H9 (cell line): ENCODE results near the gene ADAMTSL2. TPM values are rescaled to one million over a fixed set of nuclear protein-coding genes. Genes with fewer than 3 reads are reported as not detected.

Source experiments
- DNase-seq: peaks from one replicate; pipeline ENCODE4 v3.0.0-alpha.2; 2017
- H2AFZ ChIP-seq: one replicate; pipeline ENCODE4 v1.6.1; 2013; ENCODE audit warnings: mild to moderate bottlenecking, low read length, control low read depth, moderate library complexity
- H2AK5ac ChIP-seq: 2 replicates; pipeline ENCODE4 v1.6.1; 2013; ENCODE audit warnings: low read length, control low read depth, mixed read lengths; ENCODE audit not compliant: insufficient read length
- H2BK120ac ChIP-seq: one replicate; pipeline ENCODE4 v1.6.1; 2013; ENCODE audit warnings: low read depth, mild to moderate bottlenecking, low read length, control low read depth, inconsistent platforms; ENCODE audit not compliant: poor library complexity, severe bottlenecking
- H2BK12ac ChIP-seq: 2 replicates; pipeline ENCODE4 v1.6.1; 2013; ENCODE audit warnings: low read length, control low read depth, mixed read lengths, low read depth; ENCODE audit not compliant: insufficient read length
- H2BK15ac ChIP-seq: 2 replicates; pipeline ENCODE4 v1.6.1; 2013; ENCODE audit warnings: low read depth, low read length, control low read depth
- H2BK20ac ChIP-seq: one replicate; pipeline ENCODE4 v1.6.1; 2013; ENCODE audit warnings: low read depth, mild to moderate bottlenecking, low read length, control low read depth, inconsistent platforms; ENCODE audit not compliant: poor library complexity, severe bottlenecking
- H2BK5ac ChIP-seq: 2 replicates; pipeline ENCODE4 v1.6.1; 2013; ENCODE audit warnings: low read length, control low read depth, mixed read lengths; ENCODE audit not compliant: insufficient read length
- H3K14ac ChIP-seq: 2 replicates; pipeline ENCODE4 v1.6.1; 2013; ENCODE audit warnings: low read length, control low read depth; ENCODE audit not compliant: insufficient read depth
- H3K18ac ChIP-seq: 2 replicates; pipeline ENCODE4 v1.6.1; 2013; ENCODE audit warnings: low read depth, mild to moderate bottlenecking, mixed read lengths, low read length, control low read depth; ENCODE audit not compliant: insufficient read length
- H3K23ac ChIP-seq: 2 replicates; pipeline ENCODE4 v1.6.1; 2013; ENCODE audit warnings: low read length, control low read depth, mixed read lengths, low read depth; ENCODE audit not compliant: insufficient read length
- H3K23me2 ChIP-seq: 2 replicates; pipeline ENCODE4 v1.6.1; 2013; ENCODE audit warnings: low read depth, mild to moderate bottlenecking, mixed read lengths, low read length, control low read depth; ENCODE audit not compliant: insufficient read length, poor library complexity, severe bottlenecking
- H3K27ac ChIP-seq: 2 replicates; pipeline ENCODE4 v1.5.1; 2013; ENCODE audit warnings: low read length, control low read depth, mixed read lengths, low read depth; ENCODE audit not compliant: insufficient read length
- H3K27me3 ChIP-seq: 2 replicates; pipeline ENCODE4 v1.6.1; 2013; ENCODE audit warnings: low read length, control low read depth, inconsistent platforms; ENCODE audit not compliant: insufficient read depth
- H3K4ac ChIP-seq: 2 replicates; pipeline ENCODE4 v1.6.1; 2013; ENCODE audit warnings: low read depth, mild to moderate bottlenecking, control low read depth, inconsistent platforms, low read length, moderate library complexity
- H3K4me1 ChIP-seq: 2 replicates; pipeline ENCODE4 v1.6.1; 2013; ENCODE audit warnings: low read length, control low read depth, inconsistent platforms; ENCODE audit not compliant: insufficient read depth
- H3K4me2 ChIP-seq: 2 replicates; pipeline ENCODE4 v1.6.1; 2013; ENCODE audit warnings: low read length, control low read depth, mixed read lengths; ENCODE audit not compliant: insufficient read length, insufficient read depth
- H3K56ac ChIP-seq: 2 replicates; pipeline ENCODE4 v1.6.1; 2013; ENCODE audit warnings: low read depth, mild to moderate bottlenecking, mixed read lengths, low read length, control low read depth; ENCODE audit not compliant: insufficient read length
- H3K79me1 ChIP-seq: 2 replicates; pipeline ENCODE4 v1.6.1; 2013; ENCODE audit warnings: low read depth, mild to moderate bottlenecking, moderate library complexity, low read length, control low read depth, inconsistent platforms; ENCODE audit not compliant: insufficient read depth, poor library complexity, severe bottlenecking
- H3K79me2 ChIP-seq: 2 replicates; pipeline ENCODE4 v1.6.1; 2013; ENCODE audit warnings: low read length, control low read depth, inconsistent platforms; ENCODE audit not compliant: insufficient read depth
- H3K9ac ChIP-seq: 2 replicates; pipeline ENCODE4 v1.6.1; 2013; ENCODE audit warnings: low read length, control low read depth, mixed read lengths; ENCODE audit not compliant: insufficient read length; ENCODE audit errors: extremely low read depth
- H3K9me3 ChIP-seq: one replicate; pipeline ENCODE4 v1.6.1; 2013; ENCODE audit warnings: low read depth, low read length, inconsistent platforms; ENCODE audit not compliant: control insufficient read depth
- H3T11ph ChIP-seq: one replicate; pipeline ENCODE4 v1.6.1; 2013; ENCODE audit warnings: mild to moderate bottlenecking, low read length, control low read depth, inconsistent platforms
- H4K20me1 ChIP-seq: one replicate; pipeline ENCODE4 v1.6.1; 2013; ENCODE audit not compliant: control insufficient read depth, insufficient read length, insufficient read depth
- H4K5ac ChIP-seq: 2 replicates; pipeline ENCODE4 v1.6.1; 2013; ENCODE audit warnings: low read depth, mild to moderate bottlenecking, mixed read lengths, low read length, control low read depth; ENCODE audit not compliant: insufficient read length
- H4K8ac ChIP-seq: replicated peaks from 2 replicates; pipeline ENCODE4 v1.6.1; 2013; ENCODE audit warnings: low read length, control low read depth, mixed read lengths, low read depth; ENCODE audit not compliant: insufficient read length
- H4K91ac ChIP-seq: 2 replicates; pipeline ENCODE4 v1.6.1; 2013; ENCODE audit warnings: low read depth, mild to moderate bottlenecking, moderate library complexity, mixed read lengths, low read length, control low read depth; ENCODE audit not compliant: insufficient read length
- H3K27ac Mint-ChIP-seq, 3 experiments: 2 replicates in 2 of 3; 3 replicates in 1 of 3; pipeline ENCODE4 v1.8.0; 2020 to 2021; ENCODE audit warnings: mixed read lengths in 3 of 3, mild to moderate bottlenecking in 1 of 3, moderate library complexity in 1 of 3
- H3K27me3 Mint-ChIP-seq: 2 replicates; pipeline ENCODE4 v1.8.0; 2021; ENCODE audit warnings: low read depth, mild to moderate bottlenecking, moderate library complexity, mixed read lengths
- H3K36me3 Mint-ChIP-seq, 3 experiments: 2 replicates in 2 of 3; 3 replicates in 1 of 3; pipeline ENCODE4 v1.8.0; 2020 to 2021; ENCODE audit warnings: low read depth in 3 of 3, mixed read lengths in 3 of 3; ENCODE audit not compliant: insufficient read depth in 1 of 3
- H3K4me1 Mint-ChIP-seq, 2 experiments: 2 replicates each; pipeline ENCODE4 v1.8.0; 2020; ENCODE audit warnings: mixed read lengths in 2 of 2
- H3K4me3 Mint-ChIP-seq, 2 experiments: 2 replicates in 1 of 2; 3 replicates in 1 of 2; pipeline ENCODE4 v1.8.0; 2020 to 2021; ENCODE audit warnings: mild to moderate bottlenecking in 2 of 2, mixed read lengths in 2 of 2, moderate library complexity in 1 of 2
- H3K9me3 Mint-ChIP-seq, 2 experiments: 2 replicates in 1 of 2; 3 replicates in 1 of 2; pipeline ENCODE4 v1.8.0; 2020; ENCODE audit warnings: mild to moderate bottlenecking in 2 of 2, mixed read lengths in 2 of 2, moderate library complexity in 1 of 2
- CTCF ChIP-seq: fragments of 200-600 bp; sonication (generic); conservative IDR thresholded peaks from 3 replicates; pipeline ENCODE4 v1.8.0; 2021; ENCODE audit warnings: antibody characterized with exemption, mild to moderate bottlenecking
- WGBS: extraction: QIAGEN DNeasy Blood & Tissue Kit; methylation state at CpG from one replicate; pipeline ENCODE4 v1.1.7; 2013; ENCODE audit warnings: missing lambda C conversion rate, low lambda C conversion rate, mixed read lengths; ENCODE audit not compliant: insufficient read length; ENCODE audit errors: extremely low coverage; 5-methylcytosine and 5-hydroxymethylcytosine counted together
- total RNA-seq: library from RNA; stranded (reverse); gene quantifications from 2 replicates; pipeline ENCODE4 v1.2.1, GENCODE V29; 2021

Gene ADAMTSL2
- total RNA-seq, 1 experiment from 2014 or later: 0.61 TPM

- H3K36me3 Mint-ChIP-seq: no peaks in the 10 kb centered on the region
- H3K27me3 Mint-ChIP-seq: peaks cover 15% of the 10 kb centered on the region
- Histone ChIP-seq H2AK5ac (no peak overlapping the region), H2BK20ac (no peak overlapping the region), H4K8ac (no peak overlapping the region), H3K4me1 (peaks cover 2% of the 10 kb centered on the region; the same call in 1 of the 2 replicates), H3K27me3 (no peaks in the 10 kb centered on the region), H3K23ac (no peak overlapping the region), H3K9me3 (no peaks in the 10 kb centered on the region), H3K56ac (no peak overlapping the region), H3K18ac (no peak overlapping the region), H3K79me1 (no peaks in the 10 kb centered on the region), H4K20me1 (peaks cover 3% of the 10 kb centered on the region), H3K23me2 (no peaks in the 10 kb centered on the region), H2BK120ac (no peak overlapping the region), H2BK15ac (no peak overlapping the region), H2BK12ac (no peak overlapping the region), H3K27ac (no peak overlapping the region), H2BK5ac (no peak overlapping the region), H3K4ac (no peak overlapping the region), H4K5ac (no peak overlapping the region), H3K9ac (no peak overlapping the region), H4K91ac (no peak overlapping the region), H3T11ph (no peak overlapping the region), H3K79me2 (no peaks in the 10 kb centered on the region), H3K4me2 (no peak overlapping the region), H2AFZ (no peak overlapping the region), H3K14ac (no peak overlapping the region)
- H3K4me1 Mint-ChIP-seq: peaks cover 8 to 17% of the 10 kb centered on the region in 2 experiments
- H3K9me3 Mint-ChIP-seq: no peaks in the 10 kb centered on the region
- H3K4me3 Mint-ChIP-seq: no peak overlapping the region
- no peak overlapping the region for H3K27ac Mint-ChIP-seq
- no peak for TF ChIP-seq CTCF
- DNase-seq: no peak
- 80% methylated on average over 1 of the region's 10 CpGs for WGBS
These were observed 22.9 kb upstream of the ADAMTSL2 start for GRCh38 chr9:133511607-133512006.
